ENCODE results near the gene AMN1. TPM values are rescaled to one million over a fixed set of nuclear protein-coding genes. Genes with fewer than 3 reads are reported as not detected.
A peak's percentile ranks its signal among the peaks of the same experiment; 100 is the strongest.

AMN1 gene
- total RNA-seq, 1 donor from 2014 or later, result 8.3 TPM

DNA sequence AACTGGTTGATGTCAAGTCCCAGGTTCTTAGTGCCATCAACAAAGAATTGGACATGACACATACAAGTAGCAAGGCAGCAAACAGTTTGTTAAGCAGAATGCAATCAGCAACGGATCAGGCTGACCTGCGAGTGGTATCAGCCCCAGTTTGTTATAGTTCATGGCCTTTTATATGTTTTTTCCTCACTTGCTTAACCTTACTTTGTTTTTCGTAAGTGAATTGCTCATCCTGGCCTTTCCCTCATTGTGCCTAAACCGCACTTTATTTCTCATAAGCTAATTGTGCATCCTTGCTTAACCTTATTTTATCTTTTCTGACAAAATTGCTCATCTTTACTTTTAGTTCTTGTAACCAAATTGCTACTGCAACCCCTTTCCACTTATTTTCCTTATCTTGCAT is 65.2 kb downstream of the AMN1 start:
- no peak for TF ChIP-seq CTCF (conservative IDR thresholded peaks at IDR 0.05)
- DNase-seq (ENCODE audit: low read depth, low spot score), result no peak
- H3K4me3 Mint-ChIP-seq, result no peak overlapping the region
- H3K27me3 Mint-ChIP-seq (ENCODE audit: low read depth), result no peaks in the 10 kb centered on the region
- peaks cover 6% of the 10 kb centered on the region for H3K4me1 Mint-ChIP-seq
- H3K27ac Mint-ChIP-seq (ENCODE audit: unreplicated experiment), result no peak overlapping the region
- peaks cover 6% of the 10 kb centered on the region for H3K36me3 Mint-ChIP-seq (ENCODE audit: low read depth)
- H3K9me3 Mint-ChIP-seq, result peaks cover 4% of the 10 kb centered on the region

- Mint-ChIP-seq H3K4me3 (peak overlapping the region; percentile 24), H3K9me3 (peaks cover 4% of the 10 kb centered on the region), H3K4me1 (peaks cover 10% of the 10 kb centered on the region), H3K27ac (ENCODE audit: unreplicated experiment) (peak overlapping the region; percentile 6), H3K36me3 (ENCODE audit: low read depth) (peaks cover 6% of the 10 kb centered on the region), H3K27me3 (ENCODE audit: low read depth) (no peaks in the 10 kb centered on the region)
- no peak for TF ChIP-seq CTCF (conservative IDR thresholded peaks at IDR 0.05)
- no peak for DNase-seq (ENCODE audit: low read depth, low spot score)
Measured at GRCh38 chr12:31662176-31662849, 66.5 kb downstream of the AMN1 start.

DNA sequence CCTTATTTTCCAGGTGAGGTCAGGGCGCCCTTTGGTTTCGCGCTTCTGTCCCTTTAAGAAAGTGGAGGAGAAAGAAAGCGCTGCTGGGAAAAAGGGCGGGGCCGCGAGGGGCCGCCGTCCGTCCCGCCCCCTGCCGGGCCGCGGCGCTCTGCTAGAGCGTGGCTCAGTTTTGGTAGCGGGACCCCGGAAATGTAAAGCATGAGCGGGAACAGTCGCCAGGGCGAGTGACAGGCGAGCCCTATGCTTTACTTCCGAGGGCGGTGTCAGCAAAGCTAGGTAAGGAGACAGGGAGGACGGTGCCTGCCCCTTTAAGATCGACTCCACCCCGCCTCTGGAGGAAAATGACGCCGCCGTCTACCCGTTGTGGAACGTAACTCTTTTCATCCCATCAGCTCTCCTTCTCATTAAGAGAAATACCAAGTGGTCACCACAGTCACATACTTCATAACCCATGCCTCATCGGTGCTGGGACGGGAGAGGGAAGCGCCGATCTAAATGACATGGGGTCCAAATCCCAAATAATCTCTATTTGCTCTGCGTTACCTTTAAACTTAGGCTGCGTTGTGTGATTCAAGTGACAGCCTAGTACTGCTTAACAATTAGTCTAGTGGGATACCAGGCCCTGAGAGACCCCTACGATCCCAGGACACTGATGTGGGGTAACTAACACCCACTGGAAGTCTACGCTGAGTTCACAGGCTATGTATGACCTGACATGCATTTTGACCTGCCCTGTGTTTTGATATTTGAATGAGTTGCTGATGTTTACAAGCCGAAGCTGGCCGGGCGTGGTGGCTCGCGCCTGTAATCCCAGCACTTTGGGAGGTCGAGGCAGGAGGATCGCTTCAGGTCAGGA is 69.5 kb downstream of the AMN1 start, which contains the start of gene ETFBKMT:
ETFBKMT (plus strand) TSS at position 602 of the 856 bp plus-strand sequence. CDS start 2,266 bp downstream, outside the sequence.
- peak; percentile 70 for DNase-seq (ENCODE audit: low read depth, low spot score)
- TF ChIP-seq CTCF (conservative IDR thresholded peaks at IDR 0.05), result peak; percentile 63
- H3K36me3 Mint-ChIP-seq (ENCODE audit: low read depth), result no peaks in the 10 kb centered on the region
- H3K27ac Mint-ChIP-seq (ENCODE audit: unreplicated experiment), result peak within 1 kb of the TSS; percentile 65
- H3K9me3 Mint-ChIP-seq, result no peaks in the 10 kb centered on the region
- peak within 1 kb of the TSS; percentile 95 for H3K4me3 Mint-ChIP-seq
- no peaks in the 10 kb centered on the region for H3K27me3 Mint-ChIP-seq (ENCODE audit: low read depth)
- H3K4me1 Mint-ChIP-seq, result peaks cover 10% of the 10 kb centered on the region

GRCh38 chr12:31658471-31659086 is 70.2 kb downstream of the AMN1 start:
- TF ChIP-seq CTCF (conservative IDR thresholded peaks at IDR 0.05), result no peak
- no peaks in the 10 kb centered on the region for H3K9me3 Mint-ChIP-seq
- H3K36me3 Mint-ChIP-seq (ENCODE audit: low read depth), result no peaks in the 10 kb centered on the region
- DNase-seq (ENCODE audit: low read depth, low spot score), result no peak
- H3K4me1 Mint-ChIP-seq, result peaks cover 10% of the 10 kb centered on the region
- no peak overlapping the region for H3K27ac Mint-ChIP-seq (ENCODE audit: unreplicated experiment)
- peak overlapping the region; percentile 95 for H3K4me3 Mint-ChIP-seq
- H3K27me3 Mint-ChIP-seq (ENCODE audit: low read depth), result no peaks in the 10 kb centered on the region

DNA sequence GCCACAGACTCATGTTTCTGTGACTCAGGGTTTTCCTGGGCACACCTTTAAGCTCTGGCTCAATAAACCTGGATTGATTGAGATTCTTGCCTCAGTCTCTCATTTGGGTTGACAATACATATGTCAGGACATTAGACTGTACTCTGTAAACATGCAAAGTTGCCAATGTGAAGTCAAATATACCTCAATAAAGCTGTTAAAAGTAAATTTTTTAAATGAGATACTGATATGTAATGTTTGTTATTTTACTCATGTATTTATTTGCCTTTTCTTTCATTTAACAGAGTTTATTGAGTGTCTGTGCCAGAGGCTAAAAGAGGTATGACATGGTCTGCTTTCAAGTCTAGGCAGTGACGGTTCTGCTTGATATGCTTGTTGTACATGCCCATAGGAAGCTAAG is 73.0 kb downstream of the AMN1 start:
- Mint-ChIP-seq H3K9me3 (no peaks in the 10 kb centered on the region), H3K27ac (ENCODE audit: unreplicated experiment) (no peak overlapping the region), H3K27me3 (ENCODE audit: low read depth) (no peaks in the 10 kb centered on the region), H3K36me3 (ENCODE audit: low read depth) (no peaks in the 10 kb centered on the region), H3K4me3 (peak overlapping the region; percentile 4), H3K4me1 (peaks cover 10% of the 10 kb centered on the region)
- DNase-seq (ENCODE audit: low read depth, low spot score), result no peak
- TF ChIP-seq CTCF (conservative IDR thresholded peaks at IDR 0.05), result no peak
